RWPE2 (cell line): ENCODE results near the gene NLRP1.

ENCODE experiments used
- ATAC-seq: fragments of 200-7000 bp; cut with Tn5 transposase; 3 replicates; pipeline ENCODE4 v1.9.1; 2021; ENCODE audit warnings: low read depth
- DNase-seq: peaks from one replicate; pipeline ENCODE4 v3.0.0-alpha.2; 2020; ENCODE audit warnings: low spot score
- H3K27ac ChIP-seq: fragments of 450-650 bp; 2 replicates; pipeline ENCODE4 v1.5.1; 2017; ENCODE audit warnings: mild to moderate bottlenecking; ENCODE audit not compliant: poor library complexity, severe bottlenecking
- H3K27me3 ChIP-seq: fragments of 250-450 bp; sonication (Bioruptor Pico); 2 replicates; pipeline ENCODE4 v1.5.1; 2021; ENCODE audit warnings: mild to moderate bottlenecking, moderate library complexity; ENCODE audit not compliant: insufficient read depth, poor library complexity, severe bottlenecking
- H3K36me3 ChIP-seq: fragments of 250-450 bp; sonication (Bioruptor Pico); 2 replicates; pipeline ENCODE4 v1.5.1; 2020; ENCODE audit warnings: low read depth, mild to moderate bottlenecking, moderate library complexity
- H3K4me1 ChIP-seq: fragments of 250-450 bp; sonication (Bioruptor Pico); 2 replicates; pipeline ENCODE4 v1.5.1; 2021; ENCODE audit warnings: mild to moderate bottlenecking, moderate library complexity; ENCODE audit not compliant: insufficient read depth, poor library complexity, severe bottlenecking
- H3K4me3 ChIP-seq: fragments of 250-450 bp; sonication (Bioruptor Pico); 2 replicates; pipeline ENCODE4 v1.5.1; 2021; ENCODE audit warnings: mild to moderate bottlenecking, moderate library complexity; ENCODE audit not compliant: severe bottlenecking
- H3K9me3 ChIP-seq: fragments of 250-450 bp; sonication (Bioruptor Pico); 2 replicates; pipeline ENCODE4 v1.5.1; 2021; ENCODE audit warnings: mild to moderate bottlenecking, moderate library complexity; ENCODE audit not compliant: severe bottlenecking
- CTCF ChIP-seq: fragments of 450-650 bp; IDR thresholded peaks from one replicate; pipeline ENCODE4 v1.5.1; 2017; ENCODE audit warnings: mild to moderate bottlenecking, moderate library complexity; ENCODE audit not compliant: poor library complexity, severe bottlenecking

NLRP1 gene

GRCh38 chr17:5466295-5466694 lies 118.0 kb downstream of the NLRP1 start:
- H3K9me3 ChIP-seq = no peaks in the 10 kb centered on the region
- H3K36me3 ChIP-seq = peaks cover 23% of the 10 kb centered on the region
- TF ChIP-seq CTCF = no peak
- no peak overlapping the region for H3K27ac ChIP-seq
- DNase-seq (no peak), ATAC-seq (no peak)
- no peaks in the 10 kb centered on the region for H3K27me3 ChIP-seq
- H3K4me3 ChIP-seq = no peak overlapping the region
- H3K4me1 ChIP-seq = peaks cover 9% of the 10 kb centered on the region

- ATAC-seq = no peak
- DNase-seq = no peak
- H3K36me3 ChIP-seq = peaks cover 30% of the 10 kb centered on the region
Measured at GRCh38 chr17:5464717-5465507, 119.4 kb downstream of the NLRP1 start.

More at GRCh38 chr17:5464717-5465507, 119.4 kb downstream of the NLRP1 start:
- Histone ChIP-seq H3K27me3 (no peaks in the 10 kb centered on the region), H3K4me1 (peaks cover 9% of the 10 kb centered on the region), H3K4me3 (no peak overlapping the region), H3K27ac (no peak overlapping the region), H3K9me3 (no peaks in the 10 kb centered on the region)
- no peak for TF ChIP-seq CTCF
